ENCODE results near the gene BLACAT1. TPM values are rescaled to one million over a fixed set of nuclear protein-coding genes. Genes with fewer than 3 reads are reported as not detected.
A peak's percentile ranks its signal among the peaks of the same experiment; 100 is the strongest.
"Not testable (repeated sequence)": the region's sequence is repeated elsewhere in the genome, so short reads cannot be mapped to it uniquely, and the experiment has no call there.

Gene BLACAT1
- total RNA-seq, 4 donors from 2014 or later, result 0.53 to 3.6 (median 1.5) TPM; not detected in 1

GRCh38 chr1:205436776-205437410 is 19.0 kb downstream of the BLACAT1 start:
- no peaks in the 10 kb centered on the region for H3K27me3 ChIP-seq
- TF ChIP-seq CTCF (IDR thresholded peaks at IDR 0.05) (no peak), POLR2A (IDR thresholded peaks at IDR 0.05) (no peak)
- no peaks in the 10 kb centered on the region for H3K36me3 ChIP-seq
- H3K9me3 ChIP-seq, result no peaks in the 10 kb centered on the region
- peak in 1 of 3 donors; percentile 22 for DNase-seq
- no peak overlapping the region for H3K27ac ChIP-seq
- no peak overlapping the region for H3K4me3 ChIP-seq
- peaks cover 0 to 39% (median 18%) of the 10 kb centered on the region in 4 donors for H3K4me1 ChIP-seq

- Histone ChIP-seq H3K27ac (no peak overlapping the region), H3K4me1 (peaks cover 0 to 32% (median 9%) of the 10 kb centered on the region in 4 donors), H3K27me3 (no peaks in the 10 kb centered on the region), H3K9me3 (no peaks in the 10 kb centered on the region), H3K4me3 (no peak overlapping the region), H3K36me3 (no peaks in the 10 kb centered on the region)
- no peak for TF ChIP-seq CTCF (IDR thresholded peaks at IDR 0.05)
- no peak for TF ChIP-seq POLR2A (IDR thresholded peaks at IDR 0.05)
- peak in 1 of 3 donors; percentile 30 for DNase-seq
Observed at GRCh38 chr1:205435578-205436573, 20.0 kb downstream of the BLACAT1 start.

- peak in 1 of 3 donors; percentile 45 for DNase-seq
- TF ChIP-seq POLR2A (IDR thresholded peaks at IDR 0.05) (no peak), CTCF (IDR thresholded peaks at IDR 0.05) (no peak)
- Histone ChIP-seq H3K36me3 (no peaks in the 10 kb centered on the region), H3K27ac (no peak overlapping the region), H3K4me3 (no peak overlapping the region), H3K4me1 (peaks cover 0 to 27% (median 4%) of the 10 kb centered on the region in 4 donors), H3K27me3 (no peaks in the 10 kb centered on the region), H3K9me3 (no peaks in the 10 kb centered on the region)
Observed at GRCh38 chr1:205434738-205435137, 21.1 kb downstream of the BLACAT1 start.

- peaks cover 0 to 14% (median 4%) of the 10 kb centered on the region in 4 donors for H3K4me1 ChIP-seq
- not testable (repeated sequence) for H3K9me3 ChIP-seq, H3K4me3 ChIP-seq, H3K36me3 ChIP-seq, H3K27me3 ChIP-seq, H3K27ac ChIP-seq
- peak in 1 of 3 donors; percentile 17 for DNase-seq
Observed at GRCh38 chr1:205432692-205433091, 23.2 kb downstream of the BLACAT1 start.

- DNase-seq, result peak in 1 of 3 donors; percentile 32
- Histone ChIP-seq H3K27me3 (no peaks in the 10 kb centered on the region), H3K27ac (no peak overlapping the region), H3K36me3 (no peaks in the 10 kb centered on the region), H3K4me1 (peaks cover 0 to 14% (median 4%) of the 10 kb centered on the region in 4 donors), H3K4me3 (no peak overlapping the region), H3K9me3 (no peaks in the 10 kb centered on the region)
- TF ChIP-seq CTCF (IDR thresholded peaks at IDR 0.05) (no peak), POLR2A (IDR thresholded peaks at IDR 0.05) (no peak)
Observed at GRCh38 chr1:205432116-205432515, 23.7 kb downstream of the BLACAT1 start.

Data from Peyer's patch (tissue), 4 donors.